Mesodermal cell (in vitro differentiated cells): Measurements from ENCODE around the gene UBE3D.

Experiments
- H3K27ac ChIP-seq: 2 replicates; pipeline ENCODE4 v1.7.0; 2013; ENCODE audit warnings: mild to moderate bottlenecking, low read depth, low read length, moderate library complexity; ENCODE audit not compliant: severe bottlenecking
- H3K36me3 ChIP-seq: 2 replicates; pipeline ENCODE4 v1.7.1; 2013; ENCODE audit warnings: mild to moderate bottlenecking, low read length, moderate library complexity; ENCODE audit not compliant: control insufficient read depth, insufficient read depth
- H3K4me1 ChIP-seq: one replicate; pipeline ENCODE4 v1.7.1; 2013; ENCODE audit warnings: mild to moderate bottlenecking, low read length; ENCODE audit not compliant: insufficient read depth, control insufficient read depth, poor library complexity, severe bottlenecking
- H3K4me3 ChIP-seq: 2 replicates; pipeline ENCODE4 v1.7.0; 2013; ENCODE audit warnings: low read length, control low read depth, mild to moderate bottlenecking; ENCODE audit not compliant: insufficient read depth, poor library complexity, severe bottlenecking; ENCODE audit errors: extremely low read depth
- H3K9me3 ChIP-seq: 2 replicates; pipeline ENCODE4 v1.7.1; 2013; ENCODE audit warnings: mild to moderate bottlenecking, low read length, moderate library complexity; ENCODE audit not compliant: control insufficient read depth
- WGBS, 2 experiments: methylation state at CpG; one replicate each; pipeline ENCODE4 v1.1.5; 2013; ENCODE audit warnings: missing lambda C conversion rate in 2 of 2; ENCODE audit not compliant: insufficient coverage in 2 of 2; 5-methylcytosine and 5-hydroxymethylcytosine counted together

Gene UBE3D

GRCh38 chr6:83008626-83009025 is 57.0 kb downstream of the UBE3D start:
- Histone ChIP-seq H3K27ac (no peak overlapping the region), H3K4me1 (no peaks in the 10 kb centered on the region), H3K4me3 (no peak overlapping the region), H3K36me3 (peaks cover 17% of the 10 kb centered on the region), H3K9me3 (no peaks in the 10 kb centered on the region)
- no CpG with 5 or more reads among the region's 1 CpG for WGBS, 2 experiments

DNA sequence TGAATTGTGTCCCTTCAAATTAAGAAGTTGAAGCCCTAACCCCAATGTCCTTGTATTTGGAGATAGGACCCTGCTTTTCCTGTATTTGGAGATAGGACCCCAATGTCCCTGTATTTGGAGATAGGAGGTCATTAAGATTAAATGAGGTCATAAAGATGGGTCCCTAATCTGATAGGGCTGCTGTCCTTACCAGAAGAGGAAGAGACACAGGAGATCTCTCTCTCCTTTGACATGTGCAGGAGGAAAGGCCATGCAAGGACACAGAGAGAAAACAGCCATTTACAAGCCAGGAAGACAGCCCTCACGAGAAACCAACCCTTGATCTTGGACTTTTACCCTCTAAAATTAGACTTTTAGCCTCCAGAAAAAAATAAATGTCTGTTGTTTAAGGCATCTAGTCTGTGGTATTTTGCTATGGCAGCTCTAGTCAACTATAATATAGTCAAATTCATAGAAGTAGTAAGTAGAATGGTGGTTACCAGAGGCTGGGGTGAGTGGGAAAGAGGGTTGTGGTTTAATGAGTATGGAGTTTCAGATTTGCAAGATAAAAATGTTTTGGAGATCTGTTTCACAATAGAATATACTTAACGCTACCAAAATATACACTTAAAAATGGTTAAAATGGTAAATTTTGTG is 59.3 kb downstream of the UBE3D start:
- Histone ChIP-seq H3K9me3 (no peaks in the 10 kb centered on the region), H3K4me3 (no peak overlapping the region), H3K36me3 (peaks cover 1% of the 10 kb centered on the region), H3K27ac (no peak overlapping the region), H3K4me1 (no peaks in the 10 kb centered on the region)
- no CpG with 5 or more reads among the region's 2 CpGs for WGBS, 2 experiments

DNA sequence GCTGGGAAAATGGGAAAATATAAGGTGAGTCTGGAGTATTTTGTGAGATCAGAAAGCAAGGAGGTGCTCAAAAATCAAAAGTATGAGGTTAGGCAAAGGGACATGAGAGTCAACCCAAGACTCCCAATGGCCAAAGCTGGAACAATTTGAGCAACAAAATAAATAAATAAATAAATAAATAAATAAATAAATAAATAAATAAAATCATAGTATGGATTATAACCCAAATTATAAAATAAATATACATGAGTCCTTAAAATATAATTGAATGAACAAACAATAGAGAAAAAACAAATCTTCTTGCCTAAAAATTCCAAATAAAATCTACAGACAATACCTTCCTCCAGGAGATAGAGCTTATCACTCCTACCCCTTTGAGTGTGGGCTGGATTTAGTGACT is 69.5 kb downstream of the UBE3D start:
- Histone ChIP-seq H3K4me3 (no peak overlapping the region), H3K4me1 (no peaks in the 10 kb centered on the region), H3K36me3 (no peaks in the 10 kb centered on the region), H3K9me3 (no peaks in the 10 kb centered on the region), H3K27ac (no peak overlapping the region)

- Histone ChIP-seq H3K4me1 (no peaks in the 10 kb centered on the region), H3K4me3 (no peak overlapping the region), H3K36me3 (no peaks in the 10 kb centered on the region), H3K9me3 (no peaks in the 10 kb centered on the region), H3K27ac (no peak overlapping the region)
- 93 to 95% methylated on average over 2 of the region's 3 CpGs for WGBS, 2 experiments
These were observed 70.6 kb downstream of the UBE3D start for GRCh38 chr6:82995066-82995465.

GRCh38 chr6:82989736-82990290 is 75.8 kb downstream of the UBE3D start:
- Histone ChIP-seq H3K36me3 (no peaks in the 10 kb centered on the region), H3K27ac (no peak overlapping the region)

GRCh38 chr6:82988930-82989351 is 76.7 kb downstream of the UBE3D start:
- Histone ChIP-seq H3K9me3 (no peaks in the 10 kb centered on the region), H3K36me3 (no peaks in the 10 kb centered on the region), H3K4me3 (no peak overlapping the region), H3K4me1 (no peaks in the 10 kb centered on the region), H3K27ac (no peak overlapping the region)
- no CpG with 5 or more reads among the region's 2 CpGs for WGBS, 2 experiments

More at GRCh38 chr6:82989736-82990290, 75.8 kb downstream of the UBE3D start:
- no peak overlapping the region for H3K4me3 ChIP-seq
- no peaks in the 10 kb centered on the region for H3K4me1 ChIP-seq
- H3K9me3 ChIP-seq, result no peaks in the 10 kb centered on the region

GRCh38 chr6:82987951-82988350 is 77.7 kb downstream of the UBE3D start:
- Histone ChIP-seq H3K27ac (no peak overlapping the region), H3K36me3 (no peaks in the 10 kb centered on the region), H3K4me1 (no peaks in the 10 kb centered on the region), H3K9me3 (no peaks in the 10 kb centered on the region), H3K4me3 (no peak overlapping the region)
- WGBS, 2 experiments, result no CpG with 5 or more reads among the region's 3 CpGs

GRCh38 chr6:82987416-82987815 is 78.2 kb downstream of the UBE3D start:
- no CpG with 5 or more reads among the region's 2 CpGs for WGBS, 2 experiments
- Histone ChIP-seq H3K27ac (no peak overlapping the region), H3K4me3 (no peak overlapping the region), H3K9me3 (no peaks in the 10 kb centered on the region), H3K36me3 (no peaks in the 10 kb centered on the region), H3K4me1 (no peaks in the 10 kb centered on the region)

DNA sequence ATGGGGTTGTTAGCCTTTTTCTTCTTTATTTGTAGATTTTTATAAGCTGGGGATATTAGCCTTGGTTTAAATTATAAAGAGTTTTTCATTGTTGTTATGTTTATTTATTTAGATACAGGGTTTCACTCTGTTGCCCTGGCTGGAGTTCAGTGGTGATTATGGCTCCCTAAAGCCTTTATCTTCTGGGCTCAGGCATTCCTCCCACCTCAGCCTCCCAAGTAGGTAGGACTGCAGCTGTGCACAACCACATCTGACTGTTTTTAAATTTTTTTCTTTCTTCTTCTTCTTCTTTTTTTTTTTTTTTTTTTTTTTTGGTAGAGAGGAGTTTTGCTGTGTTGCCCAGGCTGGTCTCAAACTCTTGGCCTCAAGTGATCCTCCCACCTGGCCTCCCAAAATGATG is 80.9 kb downstream of the UBE3D start:
- no peaks in the 10 kb centered on the region for H3K4me1 ChIP-seq
- H3K9me3 ChIP-seq, result no peaks in the 10 kb centered on the region
- H3K36me3 ChIP-seq, result no peaks in the 10 kb centered on the region
- no peak overlapping the region for H3K27ac ChIP-seq
- no peak overlapping the region for H3K4me3 ChIP-seq

DNA sequence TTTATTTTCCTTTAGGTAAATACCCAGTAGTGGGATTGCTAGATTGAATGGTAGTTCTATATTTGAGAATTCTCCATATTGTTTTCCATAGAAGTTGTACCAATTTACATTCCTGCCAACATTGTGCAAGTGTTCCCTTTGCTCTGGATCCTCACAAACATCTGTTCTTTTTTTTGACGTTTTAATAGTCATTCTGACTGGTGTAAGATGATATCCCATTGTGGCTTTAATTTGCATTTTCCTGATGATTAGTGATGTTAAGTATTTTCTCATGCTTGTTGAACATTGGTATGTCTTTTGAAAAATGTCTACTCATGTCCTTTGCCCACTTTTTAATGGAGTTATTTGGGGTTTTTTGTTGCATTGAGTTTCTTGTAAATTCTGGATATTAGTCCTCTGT is 85.6 kb downstream of the UBE3D start:
- no CpG with 5 or more reads among the region's 1 CpG for WGBS, 2 experiments
- Histone ChIP-seq H3K36me3 (no peaks in the 10 kb centered on the region), H3K27ac (no peak overlapping the region), H3K4me1 (no peaks in the 10 kb centered on the region), H3K4me3 (no peak overlapping the region), H3K9me3 (no peaks in the 10 kb centered on the region)

GRCh38 chr6:82979657-82980056 is 86.0 kb downstream of the UBE3D start:
- Histone ChIP-seq H3K9me3 (no peaks in the 10 kb centered on the region), H3K4me1 (no peaks in the 10 kb centered on the region), H3K36me3 (no peaks in the 10 kb centered on the region), H3K4me3 (no peak overlapping the region), H3K27ac (no peak overlapping the region)
- WGBS, 2 experiments, result 82 to 89% methylated on average over 1 of the region's 1 CpG
